GM12878 (cell line): ENCODE data around the gene MMEL1. TPM values are rescaled to one million over a fixed set of nuclear protein-coding genes. Genes with fewer than 3 reads are reported as not detected.

Experiments used
- ATAC-seq: fragments of 200-7000 bp; cut with Tn5 transposase; 3 replicates; pipeline ENCODE4 v1.9.1; 2020; ENCODE audit warnings: mild to moderate bottlenecking, moderate library complexity
- BruUV-seq: library from RNA; stranded (reverse); fragments of 400-500 nt; replicated peaks from 2 replicates; lab custom pipeline; 2021; lab: Mats Ljungman, UMichigan
- CTCF ChIA-PET: fragments of 300-600 bp; sonication (Branson Sonifier 250); formaldehyde crosslinking; extraction: SDS; loops from one replicate; lab custom pipeline; 2021; ENCODE audit warnings: inconsistent platforms; lab: Yijun Ruan, JAX
- POLR2A ChIA-PET: fragments of 350-600 bp; formaldehyde crosslinking; extraction: SDS; loops from one replicate; lab custom pipeline; 2021; ENCODE audit warnings: inconsistent platforms; lab: Charles Lee
- RAD21 ChIA-PET: fragments of 300-600 bp; sonication (Branson Sonifier 250); formaldehyde crosslinking; loops from one replicate; lab custom pipeline; 2023; ENCODE audit warnings: antibody characterized with exemption; ENCODE audit not compliant: unreplicated experiment; lab: Charles Lee
- SMC1A ChIA-PET: fragments of 300-600 bp; sonication (Branson Sonifier 250); formaldehyde crosslinking; loops from one replicate; lab custom pipeline; 2023; ENCODE audit not compliant: unreplicated experiment, uncharacterized antibody; lab: Charles Lee
- DNase-seq: peaks from one replicate; pipeline ENCODE4 v3.0.0-alpha.2; 2011; ENCODE audit warnings: low read depth, low spot score
- FAIRE-seq: peaks from 3 replicates; lab custom pipeline; 2011; peaks lifted over from hg19 to GRCh38; lab: Jason Lieb, UNC
- H2AFZ ChIP-seq: 2 replicates; pipeline ENCODE4 v1.6.0; 2011; ENCODE audit warnings: low read depth, low read length, control low read depth; ENCODE audit not compliant: control insufficient read depth
- H3K27ac ChIP-seq: 2 replicates; pipeline ENCODE4 v1.5.1; 2011; ENCODE audit warnings: control low read depth; ENCODE audit not compliant: control insufficient read depth, insufficient read depth
- H3K27me3 ChIP-seq, 2 experiments: replicated peaks in 1 of 2; 2 replicates each; pipeline versions ENCODE4 v1.6.0 to v1.6.1; 2011; ENCODE audit warnings: low read length in 1 of 2; ENCODE audit not compliant: control insufficient read depth in 2 of 2, insufficient read depth in 2 of 2
- H3K36me3 ChIP-seq, 2 experiments: 2 replicates each; pipeline ENCODE4 v1.5.1; 2011; ENCODE audit warnings: low read length in 1 of 2; ENCODE audit not compliant: control insufficient read depth in 2 of 2, insufficient read depth in 2 of 2
- H3K4me1 ChIP-seq: 2 replicates; pipeline ENCODE4 v1.6.1; 2011; ENCODE audit warnings: mild to moderate bottlenecking, low read length, moderate library complexity, mixed read lengths; ENCODE audit not compliant: control insufficient read depth, insufficient read depth
- H3K4me2 ChIP-seq: 2 replicates; pipeline ENCODE4 v1.6.0; 2011; ENCODE audit warnings: control low read depth; ENCODE audit not compliant: control insufficient read depth, insufficient read depth
- H3K4me3 ChIP-seq: fragments of 200-600 bp; sonication (generic); 2 replicates; pipeline ENCODE4 v1.5.1; 2016
- H3K79me2 ChIP-seq: 2 replicates; pipeline ENCODE4 v1.6.0; 2011; ENCODE audit warnings: low read length; ENCODE audit not compliant: control insufficient read depth, insufficient read depth
- H3K9ac ChIP-seq: 2 replicates; pipeline ENCODE4 v1.8.0; 2011; ENCODE audit warnings: low read length, control low read depth, mixed read lengths; ENCODE audit not compliant: control insufficient read depth, insufficient read depth
- H3K9me3 ChIP-seq: replicated peaks from 3 replicates; pipeline ENCODE4 v1.5.1; 2011; ENCODE audit warnings: mild to moderate bottlenecking, low read length; ENCODE audit not compliant: control insufficient read depth, insufficient read depth
- H4K20me1 ChIP-seq: 2 replicates; pipeline ENCODE4 v1.6.0; 2011; ENCODE audit not compliant: control insufficient read depth, insufficient read depth
- ASH2L ChIP-seq: fragments of 300-600, 200-600 bp; sonication (generic); IDR thresholded peaks from 2 replicates; pipeline ENCODE4 v1.6.1; 2017; ENCODE audit warnings: low read depth, mild to moderate bottlenecking, borderline replicate concordance
- BACH1 ChIP-seq: fragments of 450-650 bp; IDR thresholded peaks from 2 replicates; pipeline ENCODE4 v1.6.1; 2017; ENCODE audit warnings: mild to moderate bottlenecking, borderline replicate concordance
- E4F1 ChIP-seq: fragments of 450-650 bp; IDR thresholded peaks from 2 replicates; pipeline ENCODE4 v1.6.1; 2018; ENCODE audit warnings: borderline replicate concordance, mild to moderate bottlenecking; ENCODE audit not compliant: partially characterized antibody
- EGR1 ChIP-seq, 2 experiments: IDR thresholded peaks; 1 replicate in 1 of 2; 2 replicates in 1 of 2; pipeline ENCODE4 v1.6.1; 2011 to 2012; ENCODE audit warnings: low read depth in 2 of 2, low read length in 2 of 2, borderline replicate concordance in 1 of 2, mild to moderate bottlenecking in 1 of 2, moderate library complexity in 1 of 2
- EZH2 ChIP-seq: IDR thresholded peaks from 2 replicates; pipeline ENCODE4 v1.6.1; 2012; ENCODE audit warnings: low read depth, mild to moderate bottlenecking, control low read depth, inconsistent platforms, low read length, borderline replicate concordance; ENCODE audit not compliant: control insufficient read depth
- FOXK2 ChIP-seq: fragments of 450-650 bp; IDR thresholded peaks from 2 replicates; pipeline ENCODE4 v1.6.1; 2017; ENCODE audit warnings: mild to moderate bottlenecking, moderate library complexity
- GATAD2B ChIP-seq: fragments of 450-650 bp; conservative IDR thresholded peaks from 2 replicates; pipeline ENCODE4 v1.6.1; 2017; ENCODE audit warnings: low read depth, mild to moderate bottlenecking, moderate library complexity
- HDAC2 ChIP-seq: fragments of 200-600 bp; sonication (generic); IDR thresholded peaks from 2 replicates; pipeline ENCODE4 v1.6.1; 2017
- IKZF2 ChIP-seq, 2 experiments: fragments of 450-650 bp; IDR thresholded peaks; 2 replicates each; pipeline ENCODE4 v1.6.1; 2017; ENCODE audit warnings: mild to moderate bottlenecking in 2 of 2, moderate library complexity in 2 of 2
- MXI1 ChIP-seq: fragments of 150-350 bp; IDR thresholded peaks from 2 replicates; pipeline ENCODE4 v1.6.1; 2011; ENCODE audit warnings: low read depth, mild to moderate bottlenecking, inconsistent platforms, low read length, improper control_type of control experiment
- RELA ChIP-seq: fragments of 450-650 bp; IDR thresholded peaks from 2 replicates; pipeline ENCODE4 v1.8.0; 2014; ENCODE audit warnings: borderline replicate concordance; ENCODE audit not compliant: partially characterized antibody
- SIN3A ChIP-seq: IDR thresholded peaks from 2 replicates; pipeline ENCODE4 v1.6.1; 2012; ENCODE audit warnings: low read depth, low read length, improper control_type of control experiment
- SUPT20H ChIP-seq: IDR thresholded peaks from 2 replicates; pipeline ENCODE4 v1.6.1; 2011; ENCODE audit warnings: low read depth, mild to moderate bottlenecking, low read length, moderate library complexity, borderline replicate concordance; ENCODE audit not compliant: control insufficient read depth
- TAF1 ChIP-seq: IDR thresholded peaks from 2 replicates; pipeline ENCODE4 v1.6.1; 2011; ENCODE audit warnings: mild to moderate bottlenecking, low read depth, low read length, borderline replicate concordance
- YY1 ChIP-seq: IDR thresholded peaks from 2 replicates; pipeline ENCODE4 v1.6.1; 2011; ENCODE audit warnings: low read depth, mild to moderate bottlenecking, low read length
- ZSCAN29 ChIP-seq: fragments of 450-650 bp; IDR thresholded peaks from 2 replicates; pipeline ENCODE4 v1.6.1; 2017; ENCODE audit warnings: mild to moderate bottlenecking, moderate library complexity
- WGBS: methylation state at CpG from one replicate; pipeline ENCODE4 v1.1.6; 2016; ENCODE audit warnings: low lambda C conversion rate; ENCODE audit not compliant: insufficient replicate concordance, insufficient coverage; ENCODE audit errors: missing lambda C conversion rate; 5-methylcytosine and 5-hydroxymethylcytosine counted together
- in situ Hi-C: fragments of 300-500 bp; cut with MboI; formaldehyde crosslinking; loops from 9 replicates; pipeline ENCODE4 v1.14.3; 2018; ENCODE audit warnings: mixed read lengths
- intact Hi-C: fragments of 100-400 bp; cut with micrococcal nuclease; formaldehyde crosslinking; loops from one replicate; pipeline ENCODE4 v1.14.2; 2022; ENCODE audit not compliant: unreplicated experiment
- polyA plus RNA-seq, 11 experiments: library from polyadenylated mRNA; depleted of rRNA in 4 of 11; unstranded in 6 of 11; stranded (reverse) in 5 of 11; fragments of >200 nt; fragmentation: Nextera tagmentation in 4 of 11; fragmentation: Illumina TruSeq in 1 of 11; extraction: Ambion mirVana in 4 of 11; extraction: Trizol in 1 of 11; gene quantifications; 1 replicate in 1 of 11; 2 replicates in 10 of 11; pipeline versions ENCODE4 v1.2.1 to v1.2.3, GENCODE V29; 2011 to 2016; ENCODE audit warnings: inconsistent platforms in 2 of 11, missing spikeins in 2 of 11, low read depth in 1 of 11
- total RNA-seq, 4 experiments: library from RNA; depleted of rRNA in 3 of 4; stranded (reverse); fragments of >200 nt in 3 of 4; fragmentation: Illumina TruSeq in 1 of 4; extraction: Trizol in 1 of 4; gene quantifications; 2 replicates each; pipeline versions ENCODE4 v1.2.1 to v1.2.3, GENCODE V29; 2013 to 2021
- TF ChIP-seq, protein P1 (sequence below): IDR thresholded peaks from 2 replicates; pipeline ENCODE4 v1.6.1; 2011; ENCODE audit warnings: low read depth, mild to moderate bottlenecking, low read length, moderate library complexity, borderline replicate concordance; ENCODE audit errors: extremely low read depth
- TF ChIP-seq, protein P2 (sequence below): fragments of 450-650 bp; IDR thresholded peaks from 2 replicates; pipeline ENCODE4 v1.6.1; 2018; ENCODE audit warnings: mild to moderate bottlenecking, low read depth, moderate library complexity; ENCODE audit not compliant: partially characterized antibody

Gene MMEL1
- total and polyA plus RNA-seq, 10 of the 15 experiments (the other 5 are each of a cell fraction or from before 2014, with no cell fraction given): 0.11 TPM; not detected in 9

DNA sequence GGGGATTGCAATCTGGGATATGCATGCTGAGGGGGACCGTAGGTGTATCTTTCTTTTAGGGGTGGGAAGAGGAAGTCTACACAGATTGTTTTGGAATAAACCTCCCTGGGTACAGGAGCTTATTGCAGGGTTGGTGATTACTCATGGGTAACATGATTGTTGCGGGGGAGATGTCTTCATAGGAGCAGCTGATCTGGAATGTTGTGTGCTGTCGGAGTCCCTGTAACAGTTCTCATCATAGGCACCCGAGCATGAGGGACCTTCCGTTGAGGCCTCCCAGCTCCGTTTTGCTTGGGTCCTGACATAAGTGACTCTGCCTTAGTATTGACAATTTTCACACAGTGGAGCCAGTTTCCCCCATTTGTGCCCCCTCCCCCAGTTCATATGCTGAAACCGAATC, 50.4 kb downstream of the MMEL1 start:
- H4K20me1 ChIP-seq: no peaks in the 10 kb centered on the region
- no peak overlapping the region for H3K4me2 ChIP-seq
- no TSS peak for BruUV-seq
- RAD21 ChIA-PET: interaction anchor here (1.0 to 6.1 kb wide), 2 partner anchors 35 to 56 kb away, joined by 4 to 54 read pairs; partner anchors contain the start of gene PANK4
- H3K27ac ChIP-seq: peak overlapping the region; percentile 28; the same call in 1 of the 2 replicates
- CTCF ChIA-PET: interaction anchor here (0.7 to 7.2 kb wide), 4 partner anchors 20 to 56 kb away, joined by 3 to 54 read pairs (median 18); partner anchors contain the start of genes PANK4 and TNFRSF14
- DNase-seq (no peak), ATAC-seq (no peak), FAIRE-seq (no peak)
- H3K79me2 ChIP-seq: peaks cover 7% of the 10 kb centered on the region
- in situ Hi-C loops: loop anchor here (5.0 kb wide), 1 partner anchor 35 kb away; no protein-coding TSS in a partner anchor
- no peak overlapping the region for H3K4me3 ChIP-seq
- peaks cover 53% of the 10 kb centered on the region for H3K4me1 ChIP-seq
- SMC1A ChIA-PET: interaction anchor here (5.0 kb wide), 1 partner anchor 26 kb away, joined by 39 read pairs; the partner anchor contains the start of gene TNFRSF14
- H3K36me3 ChIP-seq: 0 out of 4 replicates have a peak, but pooled peaks cover 0 to 2% of the 10 kb centered on the region in 2 experiments
- intact Hi-C loops: no loop called here
- WGBS: 72% methylated on average over 7 of the region's 7 CpGs
- H3K27me3 ChIP-seq: no peaks in the 10 kb centered on the region
- no peak overlapping the region for H2AFZ ChIP-seq
- POLR2A ChIA-PET: interaction anchor here (1.3 to 6.5 kb wide), 3 partner anchors 27 to 36 kb away, joined by 8 to 61 read pairs (median 56); partner anchors contain the start of gene TNFRSF14
- H3K9ac ChIP-seq: no peak overlapping the region
- TF ChIP-seq SIN3A (no peak), IKZF2 (IDR thresholded peaks at IDR 0.05) (no peak), SUPT20H (no peak), ZSCAN29 (no peak), TAF1 (no peak), EZH2 (no peak), E4F1 (no peak), BACH1 (no peak), RELA (no peak), EGR1 (IDR thresholded peaks at IDR 0.05; ENCODE audit: borderline replicate concordance in 1 of 2, low read depth in 2 of 2, low read length in 2 of 2) (no peak), HDAC2 (no peak), MXI1 (no peak), GATAD2B (no peak), ASH2L (no peak), FOXK2 (no peak), YY1 (no peak)
- TF ChIP-seq, protein P1, sequence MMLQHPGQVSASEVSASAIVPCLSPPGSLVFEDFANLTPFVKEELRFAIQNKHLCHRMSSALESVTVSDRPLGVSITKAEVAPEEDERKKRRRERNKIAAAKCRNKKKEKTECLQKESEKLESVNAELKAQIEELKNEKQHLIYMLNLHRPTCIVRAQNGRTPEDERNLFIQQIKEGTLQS: no peak
- TF ChIP-seq, protein P2, sequence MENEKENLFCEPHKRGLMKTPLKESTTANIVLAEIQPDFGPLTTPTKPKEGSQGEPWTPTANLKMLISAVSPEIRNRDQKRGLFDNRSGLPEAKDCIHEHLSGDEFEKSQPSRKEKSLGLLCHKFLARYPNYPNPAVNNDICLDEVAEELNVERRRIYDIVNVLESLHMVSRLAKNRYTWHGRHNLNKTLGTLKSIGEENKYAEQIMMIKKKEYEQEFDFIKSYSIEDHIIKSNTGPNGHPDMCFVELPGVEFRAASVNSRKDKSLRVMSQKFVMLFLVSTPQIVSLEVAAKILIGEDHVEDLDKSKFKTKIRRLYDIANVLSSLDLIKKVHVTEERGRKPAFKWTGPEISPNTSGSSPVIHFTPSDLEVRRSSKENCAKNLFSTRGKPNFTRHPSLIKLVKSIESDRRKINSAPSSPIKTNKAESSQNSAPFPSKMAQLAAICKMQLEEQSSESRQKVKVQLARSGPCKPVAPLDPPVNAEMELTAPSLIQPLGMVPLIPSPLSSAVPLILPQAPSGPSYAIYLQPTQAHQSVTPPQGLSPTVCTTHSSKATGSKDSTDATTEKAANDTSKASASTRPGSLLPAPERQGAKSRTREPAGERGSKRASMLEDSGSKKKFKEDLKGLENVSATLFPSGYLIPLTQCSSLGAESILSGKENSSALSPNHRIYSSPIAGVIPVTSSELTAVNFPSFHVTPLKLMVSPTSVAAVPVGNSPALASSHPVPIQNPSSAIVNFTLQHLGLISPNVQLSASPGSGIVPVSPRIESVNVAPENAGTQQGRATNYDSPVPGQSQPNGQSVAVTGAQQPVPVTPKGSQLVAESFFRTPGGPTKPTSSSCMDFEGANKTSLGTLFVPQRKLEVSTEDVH: no peak
- TF ChIP-seq, all 136 proteins: peak for 0
- no peaks in the 10 kb centered on the region; the same call in 2 of the 3 replicates for H3K9me3 ChIP-seq
